IMR-90 (cell line): ENCODE measurements around the gene MTMR4.

Experiments used
- CEBPB ChIP-seq: IDR thresholded peaks from 2 replicates; pipeline ENCODE4 v1.6.1; 2012; ENCODE audit warnings: low read depth, low read length, improper control_type of control experiment
- FOS ChIP-seq: fragments of 150-350 bp; IDR thresholded peaks from 2 replicates; pipeline ENCODE4 v1.6.1; 2016; ENCODE audit warnings: low read depth, low read length
- MAFK ChIP-seq: IDR thresholded peaks from 2 replicates; pipeline ENCODE4 v1.6.1; 2012; ENCODE audit warnings: low read depth, low read length, improper control_type of control experiment
- MAZ ChIP-seq: IDR thresholded peaks from 2 replicates; pipeline ENCODE4 v1.6.1; 2012; ENCODE audit warnings: low read depth, mild to moderate bottlenecking, low read length, improper control_type of control experiment, moderate library complexity, borderline replicate concordance
- MXI1 ChIP-seq: IDR thresholded peaks from 2 replicates; pipeline ENCODE4 v1.6.1; 2012; ENCODE audit warnings: low read depth, mild to moderate bottlenecking, low read length, moderate library complexity, borderline replicate concordance
- POLR2A ChIP-seq: IDR thresholded peaks from 2 replicates; pipeline ENCODE4 v1.6.1; 2012; ENCODE audit warnings: mild to moderate bottlenecking, low read depth, low read length
- RAD21 ChIP-seq: IDR thresholded peaks from 2 replicates; pipeline ENCODE4 v1.6.1; 2012; ENCODE audit warnings: low read length, improper control_type of control experiment
- RCOR1 ChIP-seq: IDR thresholded peaks from 2 replicates; pipeline ENCODE4 v1.6.1; 2012; ENCODE audit warnings: mild to moderate bottlenecking, low read length, improper control_type of control experiment; ENCODE audit not compliant: insufficient replicate concordance
- RFX5 ChIP-seq: IDR thresholded peaks from 2 replicates; pipeline ENCODE4 v1.8.0; 2012; ENCODE audit warnings: low read depth, mild to moderate bottlenecking, low read length, moderate library complexity
- SMC3 ChIP-seq: fragments of 150-350 bp; IDR thresholded peaks from 2 replicates; pipeline ENCODE4 v1.6.1; 2016; ENCODE audit warnings: low read depth, mild to moderate bottlenecking, antibody characterized with exemption, low read length, moderate library complexity
- TF ChIP-seq, protein P1 (sequence below): conservative IDR thresholded peaks from 2 replicates; pipeline ENCODE4 v1.5.1; 2012; ENCODE audit warnings: mild to moderate bottlenecking, low read depth, low read length, improper control_type of control experiment
- TF ChIP-seq, protein P2 (sequence below): fragments of 150-350 bp; IDR thresholded peaks from 2 replicates; pipeline ENCODE4 v1.6.1; 2016; ENCODE audit warnings: low read depth, mild to moderate bottlenecking, low read length, moderate library complexity, borderline replicate concordance

DNA sequence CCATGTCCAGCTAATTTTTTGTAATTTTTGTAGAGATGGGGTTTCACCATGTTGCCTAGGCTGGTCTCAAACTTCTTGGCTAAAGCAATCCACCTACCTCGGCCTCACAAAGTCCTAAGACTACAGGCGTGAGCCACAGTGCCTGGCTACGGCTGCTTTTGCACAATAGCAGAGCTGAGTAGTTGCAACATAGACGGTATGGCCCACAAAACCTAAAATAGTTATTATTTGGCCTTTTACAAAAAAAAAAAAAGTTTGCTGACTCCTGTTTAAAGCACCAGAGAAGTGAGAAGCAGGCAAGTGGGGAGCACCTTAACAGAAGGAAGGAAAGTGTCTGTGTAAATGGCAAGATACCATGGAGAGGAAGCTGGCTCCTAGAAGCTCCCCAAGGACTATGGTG, 20.9 kb downstream of the MTMR4 start:
- TF ChIP-seq, protein P1, sequence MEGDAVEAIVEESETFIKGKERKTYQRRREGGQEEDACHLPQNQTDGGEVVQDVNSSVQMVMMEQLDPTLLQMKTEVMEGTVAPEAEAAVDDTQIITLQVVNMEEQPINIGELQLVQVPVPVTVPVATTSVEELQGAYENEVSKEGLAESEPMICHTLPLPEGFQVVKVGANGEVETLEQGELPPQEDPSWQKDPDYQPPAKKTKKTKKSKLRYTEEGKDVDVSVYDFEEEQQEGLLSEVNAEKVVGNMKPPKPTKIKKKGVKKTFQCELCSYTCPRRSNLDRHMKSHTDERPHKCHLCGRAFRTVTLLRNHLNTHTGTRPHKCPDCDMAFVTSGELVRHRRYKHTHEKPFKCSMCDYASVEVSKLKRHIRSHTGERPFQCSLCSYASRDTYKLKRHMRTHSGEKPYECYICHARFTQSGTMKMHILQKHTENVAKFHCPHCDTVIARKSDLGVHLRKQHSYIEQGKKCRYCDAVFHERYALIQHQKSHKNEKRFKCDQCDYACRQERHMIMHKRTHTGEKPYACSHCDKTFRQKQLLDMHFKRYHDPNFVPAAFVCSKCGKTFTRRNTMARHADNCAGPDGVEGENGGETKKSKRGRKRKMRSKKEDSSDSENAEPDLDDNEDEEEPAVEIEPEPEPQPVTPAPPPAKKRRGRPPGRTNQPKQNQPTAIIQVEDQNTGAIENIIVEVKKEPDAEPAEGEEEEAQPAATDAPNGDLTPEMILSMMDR: no peak
- TF ChIP-seq POLR2A: no peak
- TF ChIP-seq MAFK: no peak
- no peak for TF ChIP-seq RAD21
- TF ChIP-seq RCOR1: no peak
- no peak for TF ChIP-seq FOS
- no peak for TF ChIP-seq RFX5
- TF ChIP-seq MAZ: no peak
- no peak for TF ChIP-seq MXI1
- TF ChIP-seq CEBPB: no peak
- TF ChIP-seq, protein P2, sequence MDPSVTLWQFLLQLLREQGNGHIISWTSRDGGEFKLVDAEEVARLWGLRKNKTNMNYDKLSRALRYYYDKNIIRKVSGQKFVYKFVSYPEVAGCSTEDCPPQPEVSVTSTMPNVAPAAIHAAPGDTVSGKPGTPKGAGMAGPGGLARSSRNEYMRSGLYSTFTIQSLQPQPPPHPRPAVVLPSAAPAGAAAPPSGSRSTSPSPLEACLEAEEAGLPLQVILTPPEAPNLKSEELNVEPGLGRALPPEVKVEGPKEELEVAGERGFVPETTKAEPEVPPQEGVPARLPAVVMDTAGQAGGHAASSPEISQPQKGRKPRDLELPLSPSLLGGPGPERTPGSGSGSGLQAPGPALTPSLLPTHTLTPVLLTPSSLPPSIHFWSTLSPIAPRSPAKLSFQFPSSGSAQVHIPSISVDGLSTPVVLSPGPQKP: no peak
- TF ChIP-seq SMC3: no peak
